HepG2 (cell line): ENCODE data around the gene CXCL6. TPM values are rescaled to one million over a fixed set of nuclear protein-coding genes. Genes with fewer than 3 reads are reported as not detected.

ENCODE experiments used
- ATAC-seq: fragments of 200-7000 bp; cut with Tn5 transposase; 3 replicates; pipeline ENCODE4 v1.9.1; 2020; ENCODE audit warnings: mild to moderate bottlenecking, moderate library complexity
- BruUV-seq: library from RNA; stranded (reverse); fragments of 400-500 nt; replicated peaks from 2 replicates; lab custom pipeline; 2021; lab: Mats Ljungman, UMichigan
- CTCF ChIA-PET: fragments of 300-600 bp; formaldehyde crosslinking; extraction: SDS; loops from one replicate; lab custom pipeline; 2021; ENCODE audit warnings: low total read pairs, inconsistent platforms, low intra/inter-chr PET ratio; lab: Yijun Ruan, JAX
- POLR2A ChIA-PET: fragments of 350-600 bp; sonication (Branson Sonifier 250); formaldehyde crosslinking; loops from one replicate; lab custom pipeline; 2020; ENCODE audit warnings: antibody characterized with exemption, inconsistent platforms; lab: Yijun Ruan, JAX
- DNase-seq: peaks from one replicate; pipeline ENCODE4 v3.0.0-alpha.2; 2015; ENCODE audit warnings: low spot score
- FAIRE-seq: peaks from 3 replicates; lab custom pipeline; 2011; peaks lifted over from hg19 to GRCh38; lab: Jason Lieb, UNC
- H2AFZ ChIP-seq: one replicate; pipeline ENCODE4 v1.6.1; 2011; ENCODE audit warnings: low read length, inconsistent platforms
- H3K27ac ChIP-seq: fragments of 300-600 bp; 3 replicates; pipeline ENCODE4 v1.8.0; 2011; ENCODE audit warnings: mixed run types, mild to moderate bottlenecking, mixed read lengths, low read length, inconsistent platforms; ENCODE audit not compliant: insufficient read depth; ENCODE audit errors: extremely low read length
- H3K27me3 ChIP-seq, 2 experiments: fragments of 200-600 bp in 1 of 2; 2 replicates in 1 of 2; 3 replicates in 1 of 2; pipeline versions ENCODE4 v1.6.0 to v1.8.0; 2011; ENCODE audit warnings: low read length in 2 of 2, mild to moderate bottlenecking in 2 of 2, moderate library complexity in 2 of 2, inconsistent platforms in 1 of 2; ENCODE audit not compliant: insufficient read depth in 2 of 2, control insufficient read depth in 1 of 2
- H3K36me3 ChIP-seq, 2 experiments: fragments of 200-600 bp in 1 of 2; replicated peaks in 1 of 2; 2 replicates in 1 of 2; 3 replicates in 1 of 2; pipeline versions ENCODE4 v1.5.1 to v1.8.0; 2011; ENCODE audit warnings: low read length in 2 of 2, inconsistent platforms in 1 of 2; ENCODE audit not compliant: insufficient read depth in 2 of 2, control insufficient read depth in 1 of 2
- H3K4me1 ChIP-seq: 2 replicates; pipeline ENCODE4 v1.5.1; 2012; ENCODE audit warnings: low read length, inconsistent platforms; ENCODE audit not compliant: insufficient read depth
- H3K4me2 ChIP-seq: 2 replicates; pipeline ENCODE4 v1.6.0; 2011; ENCODE audit warnings: low read depth, low read length, inconsistent platforms
- H3K4me3 ChIP-seq, 3 experiments: fragments of 200-600 bp in 1 of 3; sonication (generic), shearing (Covaris generic) in 1 of 3; replicated peaks in 1 of 3; 2 replicates each; pipeline ENCODE4 v1.5.1; 2011 to 2016; ENCODE audit warnings: low read length in 3 of 3, inconsistent platforms in 2 of 3, low read depth in 2 of 3, mild to moderate bottlenecking in 2 of 3, control low read depth in 1 of 3, mixed read lengths in 1 of 3; ENCODE audit not compliant: insufficient read depth in 1 of 3
- H3K79me2 ChIP-seq: one replicate; pipeline ENCODE4 v1.6.1; 2011; ENCODE audit warnings: low read length, inconsistent platforms; ENCODE audit not compliant: insufficient read depth
- H3K9ac ChIP-seq: 2 replicates; pipeline ENCODE4 v1.6.0; 2011; ENCODE audit warnings: mild to moderate bottlenecking, low read depth, low read length, inconsistent platforms; ENCODE audit not compliant: insufficient read depth
- H3K9me3 ChIP-seq: 2 replicates; pipeline ENCODE4 v1.5.1; 2012; ENCODE audit warnings: mild to moderate bottlenecking, low read length
- H4K20me1 ChIP-seq: 2 replicates; pipeline ENCODE4 v1.6.0; 2011; ENCODE audit warnings: inconsistent platforms, mild to moderate bottlenecking, low read length, moderate library complexity; ENCODE audit not compliant: insufficient read depth
- ARNTL ChIP-seq: sonication (generic); formaldehyde crosslinking; IDR thresholded peaks from 2 replicates; pipeline ENCODE4 v1.4.0; 2020; ENCODE audit warnings: mild to moderate bottlenecking, missing genetic modification reagents
- HDAC6 ChIP-seq: fragments of 200-600 bp; sonication (generic); IDR thresholded peaks from 2 replicates; pipeline ENCODE4 v1.7.0; 2017; ENCODE audit warnings: mild to moderate bottlenecking, antibody characterized with exemption, low read length, low read depth
- KMT2B ChIP-seq: IDR thresholded peaks from 2 replicates; pipeline ENCODE4 v1.6.1; 2016; ENCODE audit warnings: missing genetic modification reagents, missing compliant biosample characterization
- MIER2 ChIP-seq: IDR thresholded peaks from 2 replicates; pipeline ENCODE4 v1.6.1; 2016; ENCODE audit warnings: missing biosample characterization, missing genetic modification reagents
- MTF1 ChIP-seq: sonication (generic); formaldehyde crosslinking; IDR thresholded peaks from 2 replicates; pipeline ENCODE4 v1.5.0; 2020; ENCODE audit warnings: missing genetic modification reagents
- RARA ChIP-seq: IDR thresholded peaks from 2 replicates; pipeline ENCODE4 v1.6.1; 2016; ENCODE audit warnings: missing genetic modification reagents, missing compliant biosample characterization
- TCF12 ChIP-seq, 2 experiments: fragments of 450-650 bp in 1 of 2; sonication (generic) in 1 of 2; formaldehyde crosslinking in 1 of 2; IDR thresholded peaks; 2 replicates each; pipeline versions ENCODE4 v1.6.1 to v1.8.0; 2017 to 2022; ENCODE audit warnings: antibody characterized with exemption in 1 of 2, mild to moderate bottlenecking in 1 of 2, missing genetic modification reagents in 1 of 2, moderate library complexity in 1 of 2
- ZNF354B ChIP-seq: sonication (generic); formaldehyde crosslinking; IDR thresholded peaks from 2 replicates; pipeline ENCODE4 v1.8.0; 2022; ENCODE audit warnings: mild to moderate bottlenecking, missing genetic modification reagents
- ZNF660 ChIP-seq: sonication (generic); formaldehyde crosslinking; IDR thresholded peaks from 2 replicates; pipeline ENCODE4 v1.5.1; 2020; ENCODE audit warnings: mild to moderate bottlenecking, low read depth, missing genetic modification reagents, borderline replicate concordance
- WGBS: methylation state at CpG from one replicate; pipeline ENCODE4 v1.1.6; 2017; ENCODE audit warnings: low lambda C conversion rate; 5-methylcytosine and 5-hydroxymethylcytosine counted together
- in situ Hi-C: cut with HindIII; loops from 2 replicates; pipeline ENCODE4 v1.10.0; 2017; ENCODE audit warnings: low pct_unique_long_range_greater_than_20kb; ENCODE audit not compliant: extremely low pct_ligation_motif_present
- intact Hi-C: fragments of 100-400 bp; cut with micrococcal nuclease; formaldehyde crosslinking; loops from one replicate; pipeline ENCODE4 v1.10.0; 2022; ENCODE audit not compliant: unreplicated experiment
- polyA plus RNA-seq, 8 experiments: library from polyadenylated mRNA; depleted of rRNA in 3 of 8; stranded (reverse) in 7 of 8; unstranded in 1 of 8; fragments of >200 nt; fragmentation: Illumina TruSeq in 4 of 8; extraction: Trizol in 4 of 8; gene quantifications; 2 replicates each; pipeline versions ENCODE4 v1.2.1 to v1.2.3, GENCODE V29; 2011 to 2016; ENCODE audit warnings: low read depth in 4 of 8, missing spikeins in 1 of 8, mixed read lengths in 1 of 8; ENCODE audit not compliant: insufficient read depth in 1 of 8
- total RNA-seq, 5 experiments: library from RNA; depleted of rRNA; stranded (reverse); fragments of >200 nt; fragmentation: Illumina TruSeq; extraction: Trizol; gene quantifications; 2 replicates each; pipeline ENCODE4 v1.2.3, GENCODE V29; 2016; ENCODE audit warnings: low read depth in 1 of 5
- TF ChIP-seq, protein P1 (sequence below), 2 experiments: IDR thresholded peaks; 2 replicates each; pipeline ENCODE4 v1.6.1; 2011 to 2012; ENCODE audit warnings: low read length in 2 of 2, borderline replicate concordance in 1 of 2, low read depth in 1 of 2, mild to moderate bottlenecking in 1 of 2, moderate library complexity in 1 of 2
- TF ChIP-seq, protein P2 (sequence below): sonication (generic); IDR thresholded peaks from 2 replicates; pipeline ENCODE4 v1.6.1; 2016; ENCODE audit warnings: low read depth, borderline replicate concordance

Gene CXCL6
- total and polyA plus RNA-seq, 2 of the 13 experiments (the other 11 are each of a cell fraction or from before 2014, with no cell fraction given), result not detected

DNA sequence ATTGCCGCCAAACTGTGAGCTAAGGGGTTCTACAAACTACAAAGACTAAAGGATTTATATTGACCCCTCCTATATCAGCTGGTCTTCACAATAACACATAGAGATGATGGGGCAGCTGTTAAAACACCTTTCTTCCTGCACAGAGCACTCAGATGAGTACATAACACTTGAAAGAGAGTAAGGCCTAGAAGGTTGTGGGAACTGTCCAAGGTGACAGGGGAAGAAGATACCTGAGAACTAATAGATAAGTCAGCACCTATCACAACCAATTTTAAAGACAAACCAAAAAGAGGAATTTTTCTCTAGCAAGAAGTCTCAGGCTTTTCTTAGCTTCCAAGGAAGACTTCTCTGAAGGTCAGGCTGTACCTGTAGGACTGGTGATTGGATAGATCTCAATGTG, 19.1 kb upstream of the CXCL6 start:
- BruUV-seq, result no TSS peak
- TF ChIP-seq TCF12 (IDR thresholded peaks at IDR 0.05) (no peak), TCF12 (CRISPR knock-in tag; IDR thresholded peaks at IDR 0.05) (no peak), MIER2 (CRISPR knock-in tag) (peak; percentile 40; the same call in 1 of the 2 replicates)
- TF ChIP-seq, protein P1, sequence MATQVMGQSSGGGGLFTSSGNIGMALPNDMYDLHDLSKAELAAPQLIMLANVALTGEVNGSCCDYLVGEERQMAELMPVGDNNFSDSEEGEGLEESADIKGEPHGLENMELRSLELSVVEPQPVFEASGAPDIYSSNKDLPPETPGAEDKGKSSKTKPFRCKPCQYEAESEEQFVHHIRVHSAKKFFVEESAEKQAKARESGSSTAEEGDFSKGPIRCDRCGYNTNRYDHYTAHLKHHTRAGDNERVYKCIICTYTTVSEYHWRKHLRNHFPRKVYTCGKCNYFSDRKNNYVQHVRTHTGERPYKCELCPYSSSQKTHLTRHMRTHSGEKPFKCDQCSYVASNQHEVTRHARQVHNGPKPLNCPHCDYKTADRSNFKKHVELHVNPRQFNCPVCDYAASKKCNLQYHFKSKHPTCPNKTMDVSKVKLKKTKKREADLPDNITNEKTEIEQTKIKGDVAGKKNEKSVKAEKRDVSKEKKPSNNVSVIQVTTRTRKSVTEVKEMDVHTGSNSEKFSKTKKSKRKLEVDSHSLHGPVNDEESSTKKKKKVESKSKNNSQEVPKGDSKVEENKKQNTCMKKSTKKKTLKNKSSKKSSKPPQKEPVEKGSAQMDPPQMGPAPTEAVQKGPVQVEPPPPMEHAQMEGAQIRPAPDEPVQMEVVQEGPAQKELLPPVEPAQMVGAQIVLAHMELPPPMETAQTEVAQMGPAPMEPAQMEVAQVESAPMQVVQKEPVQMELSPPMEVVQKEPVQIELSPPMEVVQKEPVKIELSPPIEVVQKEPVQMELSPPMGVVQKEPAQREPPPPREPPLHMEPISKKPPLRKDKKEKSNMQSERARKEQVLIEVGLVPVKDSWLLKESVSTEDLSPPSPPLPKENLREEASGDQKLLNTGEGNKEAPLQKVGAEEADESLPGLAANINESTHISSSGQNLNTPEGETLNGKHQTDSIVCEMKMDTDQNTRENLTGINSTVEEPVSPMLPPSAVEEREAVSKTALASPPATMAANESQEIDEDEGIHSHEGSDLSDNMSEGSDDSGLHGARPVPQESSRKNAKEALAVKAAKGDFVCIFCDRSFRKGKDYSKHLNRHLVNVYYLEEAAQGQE (IDR thresholded peaks at IDR 0.05; ENCODE audit: borderline replicate concordance in 1 of 2, low read depth in 1 of 2, low read length in 2 of 2), result peak in 1 of 2 experiments; percentile 81; a peak in 2 of 4 replicates
- CTCF ChIA-PET, result no interaction called here
- Histone ChIP-seq H3K36me3 (no peaks in the 10 kb centered on the region), H3K79me2 (no peaks in the 10 kb centered on the region), H3K27me3 (no peaks in the 10 kb centered on the region; a peak in 1 of 5 replicates), H3K9ac (no peak overlapping the region), H3K4me3 (no peak overlapping the region), H3K4me1 (no peaks in the 10 kb centered on the region), H4K20me1 (no peaks in the 10 kb centered on the region), H3K4me2 (no peak overlapping the region), H3K27ac (no peak overlapping the region), H2AFZ (no peak overlapping the region), H3K9me3 (no peaks in the 10 kb centered on the region)
- POLR2A ChIA-PET, result no interaction called here
- 46% methylated on average over 1 of the region's 1 CpG for WGBS
- ATAC-seq (no peak), FAIRE-seq (no peak), DNase-seq (no peak)
- intact Hi-C loops (no loop called here), in situ Hi-C loops (no loop called here)

DNA sequence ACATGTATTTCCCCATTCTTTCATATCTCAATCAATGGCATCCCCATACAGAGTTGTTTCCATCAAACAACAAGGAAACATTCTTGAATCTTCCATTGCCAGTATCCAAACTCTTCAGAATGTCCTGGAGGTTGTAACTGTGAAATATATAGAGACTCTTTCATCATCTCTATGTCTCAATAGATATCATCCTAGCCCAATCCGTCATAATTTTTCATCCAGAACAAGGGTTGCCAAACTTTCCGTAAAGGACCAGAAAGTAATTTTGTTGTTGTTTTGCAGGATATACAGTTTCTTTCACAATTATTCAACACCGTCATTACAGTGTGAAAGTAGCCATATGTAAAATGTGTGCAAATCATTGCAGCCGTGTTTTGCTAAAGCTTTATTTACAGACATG, 15.2 kb upstream of the CXCL6 start:
- ChIA-PET CTCF (no interaction called here), POLR2A (no interaction called here)
- H3K4me3 ChIP-seq, result no peak overlapping the region
- BruUV-seq, result no TSS peak
- DNase-seq, result no peak
- no peaks in the 10 kb centered on the region for H3K9me3 ChIP-seq
- intact Hi-C loops (no loop called here), in situ Hi-C loops (no loop called here)
- TF ChIP-seq KMT2B (CRISPR knock-in tag), result no peak
- no peak for TF ChIP-seq ZNF660 (CRISPR knock-in tag)
- TF ChIP-seq MTF1 (CRISPR knock-in tag), result no peak
- TF ChIP-seq, protein P2, sequence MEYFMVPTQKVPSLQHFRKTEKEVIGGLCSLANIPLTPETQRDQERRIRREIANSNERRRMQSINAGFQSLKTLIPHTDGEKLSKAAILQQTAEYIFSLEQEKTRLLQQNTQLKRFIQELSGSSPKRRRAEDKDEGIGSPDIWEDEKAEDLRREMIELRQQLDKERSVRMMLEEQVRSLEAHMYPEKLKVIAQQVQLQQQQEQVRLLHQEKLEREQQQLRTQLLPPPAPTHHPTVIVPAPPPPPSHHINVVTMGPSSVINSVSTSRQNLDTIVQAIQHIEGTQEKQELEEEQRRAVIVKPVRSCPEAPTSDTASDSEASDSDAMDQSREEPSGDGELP, result no peak
- no peak for TF ChIP-seq RARA (CRISPR knock-in tag)
- no peak for TF ChIP-seq HDAC6
- no peak for TF ChIP-seq ARNTL (CRISPR knock-in tag)
- TF ChIP-seq ZNF354B, result no peak
- no peaks in the 10 kb centered on the region for H3K4me1 ChIP-seq
- no peak overlapping the region for H3K9ac ChIP-seq
- no peaks in the 10 kb centered on the region; a peak in 1 of 5 replicates for H3K27me3 ChIP-seq
- 37% methylated on average over 4 of the region's 4 CpGs for WGBS
- no peaks in the 10 kb centered on the region for H3K79me2 ChIP-seq
- no peak for FAIRE-seq
- H3K4me2 ChIP-seq, result no peak overlapping the region
- no peak overlapping the region for H3K27ac ChIP-seq
- H3K36me3 ChIP-seq, result no peaks in the 10 kb centered on the region
- H2AFZ ChIP-seq, result no peak overlapping the region
- ATAC-seq, result no peak
- no peaks in the 10 kb centered on the region for H4K20me1 ChIP-seq
